ENCODE data around the gene DNAJB14.

Gene DNAJB14

DNA sequence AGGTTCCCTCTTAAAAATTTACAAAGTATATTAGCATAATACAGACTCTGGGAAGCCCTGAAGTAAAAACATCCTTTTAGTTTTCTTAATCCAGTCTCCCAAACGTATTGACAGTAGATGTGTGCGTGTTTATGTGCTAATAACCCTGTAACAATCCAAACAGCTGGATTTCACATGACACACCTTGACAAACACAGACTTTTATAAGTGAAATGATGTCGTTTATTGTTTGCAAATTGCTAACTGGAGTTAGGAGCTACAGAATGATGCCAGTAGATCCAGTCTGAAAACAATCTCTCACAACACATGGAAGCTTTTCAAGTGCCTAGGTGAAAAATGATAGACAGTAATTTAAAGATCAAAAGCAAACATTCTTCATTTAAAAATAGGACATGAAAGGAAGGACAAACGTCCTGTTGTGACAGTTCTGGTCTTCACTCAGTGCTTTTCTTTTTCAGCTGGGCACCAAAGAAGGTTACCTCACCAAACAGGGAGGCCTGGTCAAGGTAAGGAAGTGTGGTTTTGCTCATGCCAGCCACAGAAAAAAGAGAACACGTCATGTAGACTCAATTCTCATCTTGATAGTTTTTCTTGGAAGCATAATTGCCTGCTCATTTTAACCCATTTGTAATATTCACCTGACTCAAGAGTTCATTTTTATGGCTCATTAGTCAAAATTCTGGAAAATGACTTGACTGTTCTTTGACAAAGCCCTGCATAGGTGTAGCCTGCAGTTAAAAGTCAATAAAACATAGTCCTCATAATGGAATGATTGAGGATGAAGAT lies 85.1 kb downstream of the DNAJB14 start:
- DNase-seq, result no peak

DNA sequence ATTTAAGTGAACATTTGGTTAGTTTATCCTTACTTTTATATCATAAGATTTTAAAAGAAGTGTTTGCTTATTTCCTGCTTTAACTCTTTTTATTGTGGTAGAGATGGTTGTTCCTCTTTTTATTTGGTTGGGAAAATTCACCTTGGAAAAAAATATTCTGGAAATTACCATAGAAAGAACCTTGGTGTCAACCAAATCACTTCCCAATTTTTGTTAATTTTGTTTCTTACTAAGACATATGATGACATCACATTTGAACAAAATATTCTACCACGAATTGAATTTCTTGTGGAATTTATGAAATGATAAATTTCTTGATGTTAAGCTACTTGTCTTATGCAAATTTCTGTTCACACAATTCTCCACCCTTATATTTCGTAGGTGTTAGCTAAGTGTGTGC lies 85.9 kb downstream of the DNAJB14 start:
- DNase-seq, result no peak

DNA sequence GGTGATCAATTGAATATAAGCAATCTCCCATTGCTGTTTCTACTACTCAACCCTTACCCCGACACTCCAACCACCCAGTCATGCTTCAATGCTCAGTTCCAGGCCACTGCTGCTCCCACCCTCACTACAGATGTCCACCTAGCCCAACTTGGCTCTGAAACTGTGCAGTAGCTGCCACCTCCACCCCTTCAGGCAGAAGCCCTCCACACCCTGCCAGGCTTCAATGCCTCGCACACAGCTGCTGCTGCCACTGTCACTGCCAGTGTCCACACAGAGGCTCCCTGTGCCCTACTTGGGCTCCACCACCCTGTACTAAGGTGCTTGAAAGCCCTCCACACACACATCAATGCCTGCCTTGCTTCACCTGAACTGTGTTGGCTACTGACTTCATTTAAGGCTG lies 86.8 kb downstream of the DNAJB14 start:
- DNase-seq, result no peak

DNA sequence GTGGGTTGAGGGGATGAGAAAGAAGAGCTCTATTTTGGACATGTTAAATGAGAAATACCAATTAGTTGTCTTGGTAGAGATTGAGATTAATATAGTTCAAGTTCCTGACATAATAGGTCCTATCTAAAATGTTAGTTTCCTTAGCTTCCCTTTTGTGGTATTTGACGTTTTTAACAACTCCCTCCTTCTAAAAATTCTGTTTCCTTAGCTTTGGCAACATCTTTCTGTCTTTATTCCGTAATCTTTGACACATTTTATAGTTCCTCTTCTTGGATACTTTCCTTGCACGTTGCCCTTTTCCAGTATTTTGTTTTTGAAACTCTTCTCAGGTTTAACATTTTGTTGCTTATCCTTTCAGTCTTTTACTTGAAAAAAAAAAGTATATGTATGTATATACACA lies 89.1 kb downstream of the DNAJB14 start:
- DNase-seq, result no peak

DNA sequence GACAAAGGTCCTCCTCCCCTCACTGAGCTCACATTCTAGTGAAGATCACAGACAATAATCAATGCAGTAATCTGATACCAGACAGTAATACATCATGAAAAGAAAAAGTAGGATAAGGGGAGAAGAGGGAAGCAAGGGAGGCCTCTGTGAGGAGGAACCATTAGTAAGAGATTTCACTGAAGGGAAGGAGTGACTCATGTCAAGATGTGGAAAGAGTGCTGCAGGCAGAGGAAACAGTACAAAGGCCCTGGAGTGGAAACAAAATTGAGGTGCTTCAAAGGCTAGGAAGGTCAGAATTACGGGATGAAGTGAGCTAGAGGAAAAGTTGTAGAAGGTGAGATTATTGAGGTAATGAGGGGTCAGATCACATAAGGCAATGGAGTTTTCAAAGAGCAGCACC lies 90.3 kb downstream of the DNAJB14 start:
- DNase-seq, result peak; percentile 29

DNA sequence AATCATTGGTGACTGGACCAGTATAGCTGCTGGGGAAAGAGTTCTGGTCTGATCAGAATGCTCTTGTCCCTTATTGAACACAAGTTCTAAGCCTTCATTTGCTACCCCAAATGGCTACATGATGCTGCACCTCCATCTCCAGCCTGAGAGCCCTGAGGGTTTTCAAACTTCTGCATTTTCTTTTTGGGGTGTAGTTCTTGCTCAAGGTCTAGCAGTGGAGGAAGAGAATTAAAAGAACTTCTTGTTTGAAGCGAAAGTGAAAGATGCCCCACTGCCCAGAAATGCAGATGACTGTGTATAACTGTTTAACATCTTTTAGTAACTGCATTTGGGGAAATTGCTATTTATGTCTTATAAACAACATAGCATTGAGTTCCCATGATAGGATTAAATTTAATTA lies 90.7 kb downstream of the DNAJB14 start:
- DNase-seq, result no peak

DNA sequence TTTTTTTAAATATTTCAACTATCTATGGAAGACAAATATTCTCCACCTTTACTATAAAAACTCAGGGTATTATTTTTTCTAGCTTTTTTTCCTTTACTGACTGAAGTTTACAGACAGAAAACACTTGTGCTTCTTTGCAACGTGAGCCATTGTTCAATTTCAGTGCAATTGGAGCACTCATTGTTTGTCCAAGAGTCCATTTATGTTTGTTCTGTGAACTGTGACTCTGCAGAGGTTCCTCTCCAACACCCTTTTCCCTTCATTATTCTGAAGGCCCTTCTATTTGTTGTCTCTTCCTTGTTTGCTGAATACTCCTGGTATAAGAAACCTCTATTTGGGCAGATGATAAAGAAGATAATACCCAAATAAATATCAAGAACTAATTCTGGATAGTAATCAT lies 92.4 kb downstream of the DNAJB14 start:
- DNase-seq, result no peak

DNA sequence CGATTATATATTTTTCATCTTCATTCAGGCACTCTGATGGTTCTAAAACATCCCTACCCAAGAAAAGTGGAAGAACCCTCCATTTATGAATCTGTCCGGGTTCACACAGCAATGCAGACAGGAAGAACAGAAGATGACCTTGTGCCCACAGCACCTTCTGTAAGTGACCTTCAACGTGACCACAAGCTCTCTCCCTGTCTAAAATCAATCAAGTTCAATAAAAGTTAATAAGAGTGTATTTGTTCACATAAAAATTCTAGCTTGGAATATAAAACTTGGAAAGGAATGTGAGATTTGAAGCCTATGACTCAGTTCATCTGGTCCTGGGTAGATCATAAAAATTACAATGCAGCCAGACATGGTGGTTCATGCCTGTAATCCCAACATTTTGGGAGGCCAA lies 93.2 kb downstream of the DNAJB14 start:
- no peak for DNase-seq

DNA sequence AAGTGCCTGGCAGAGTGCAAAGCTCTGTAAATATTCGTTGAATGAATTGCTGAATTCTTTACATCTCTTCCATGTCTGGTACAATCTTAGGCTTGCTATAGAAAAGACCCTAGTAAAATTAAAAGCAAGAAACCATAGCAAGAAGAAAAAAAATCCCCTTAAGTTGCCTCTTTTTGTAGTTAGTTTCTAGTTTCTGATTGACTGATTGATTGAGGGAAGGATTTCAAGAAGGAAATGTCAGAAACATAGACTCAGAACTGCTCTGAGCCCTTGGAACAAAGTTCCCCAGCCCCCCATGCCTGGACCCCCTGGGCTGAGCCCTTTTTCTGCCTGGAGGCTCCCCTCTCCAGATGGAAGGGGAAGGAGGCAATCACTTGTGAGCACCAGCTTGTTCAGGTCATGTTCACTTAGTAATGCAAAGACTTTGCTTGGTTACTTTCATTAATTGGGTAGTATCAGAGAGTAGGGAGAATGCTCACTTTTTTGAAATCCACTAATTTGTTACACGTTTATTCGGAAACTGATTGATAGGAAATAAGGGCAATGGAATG lies 94.1 kb downstream of the DNAJB14 start:
- DNase-seq, result no peak

DNA sequence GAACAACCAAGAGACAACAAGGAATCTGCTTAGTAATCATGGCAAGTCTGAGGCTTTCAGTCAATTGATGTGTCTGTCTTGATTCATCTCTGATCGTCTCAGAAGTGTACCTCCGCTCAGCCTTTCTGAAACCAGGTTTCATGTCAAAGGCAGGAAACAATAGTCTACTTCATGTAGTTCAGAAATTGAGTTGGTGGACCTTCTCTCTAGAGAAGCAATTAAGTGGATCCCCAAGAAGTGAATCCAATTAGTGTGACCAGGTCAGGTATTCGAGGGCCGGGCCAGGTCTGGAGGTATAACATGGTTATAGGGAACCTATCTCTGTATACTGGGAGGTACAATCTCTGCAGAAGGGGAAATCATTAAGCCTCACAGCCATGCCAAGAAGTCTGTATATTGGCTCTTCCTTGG lies 97.8 kb downstream of the DNAJB14 start:
- DNase-seq, result peak; percentile 55

DNA sequence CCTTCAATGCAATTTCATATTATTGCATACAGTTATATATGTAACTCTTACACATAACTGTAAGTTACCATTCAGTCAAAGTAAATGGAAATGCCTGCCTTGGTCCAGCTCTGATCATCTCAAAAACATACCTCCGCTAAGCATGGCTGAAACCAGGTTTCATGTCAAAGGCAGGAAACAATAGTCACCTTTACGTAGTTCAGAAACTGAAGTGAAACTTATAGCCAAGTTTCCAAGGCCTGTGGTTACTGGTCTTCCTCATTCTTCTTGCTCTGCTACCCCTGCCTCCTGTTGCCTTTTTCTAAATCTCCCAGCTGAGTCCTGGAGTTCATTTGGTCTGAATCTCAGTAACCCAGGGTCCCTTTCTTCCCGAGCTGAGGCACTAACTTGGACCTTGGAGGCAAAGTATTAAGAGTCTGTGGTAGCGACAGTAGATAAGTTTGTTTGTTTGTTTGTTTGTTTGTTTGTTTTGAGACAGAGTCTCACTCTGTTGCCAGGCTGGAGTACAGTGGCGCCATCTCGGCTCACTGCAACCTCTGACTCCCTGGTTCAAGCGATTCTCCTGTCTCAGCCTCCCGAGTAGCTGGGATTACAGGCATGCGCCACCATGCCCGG lies 98.9 kb downstream of the DNAJB14 start:
- DNase-seq, result peak; percentile 46

DNA sequence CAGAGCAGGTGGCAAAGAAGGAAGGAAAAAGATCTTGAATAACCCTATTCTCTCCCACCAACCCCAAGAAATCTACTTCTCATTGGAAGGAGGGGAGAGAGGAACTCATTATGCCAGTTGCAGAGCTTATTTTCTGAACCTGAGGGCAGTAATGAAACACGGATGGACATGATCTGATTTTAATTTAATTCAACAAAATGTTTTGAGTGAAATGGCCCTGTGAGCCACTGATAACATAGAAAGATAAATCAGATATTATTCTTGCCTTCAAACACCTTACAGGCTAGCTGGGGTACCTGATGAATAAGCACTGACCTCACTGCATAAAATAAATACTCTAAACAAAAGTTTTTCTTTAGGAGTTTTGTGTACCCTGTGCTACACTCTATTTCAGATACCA lies 99.5 kb downstream of the DNAJB14 start:
- DNase-seq, result no peak
